K562 (cell line): ENCODE measurements around the gene AGBL1. TPM values are rescaled to one million over a fixed set of nuclear protein-coding genes. Genes with fewer than 3 reads are reported as not detected.

Source experiments
- ATAC-seq: fragments of 200-7000 bp; cut with Tn5 transposase; 3 replicates; pipeline ENCODE4 v1.9.1; 2020; ENCODE audit warnings: moderate library complexity
- BruUV-seq: library from RNA; stranded (reverse); fragments of 400-500 nt; replicated peaks from 2 replicates; lab custom pipeline; 2021; lab: Mats Ljungman, UMichigan
- CTCF ChIA-PET: fragments of 300-600 bp; formaldehyde crosslinking; extraction: SDS; loops from one replicate; lab custom pipeline; 2021; ENCODE audit warnings: low intra/inter-chr PET ratio; lab: Yijun Ruan, JAX
- POLR2A ChIA-PET: fragments of 300-600, 350-650 bp; sonication (Branson Sonifier 250); formaldehyde crosslinking; extraction: SDS; loops from one replicate; lab custom pipeline; 2021; ENCODE audit warnings: antibody characterized with exemption, inconsistent platforms; lab: Yijun Ruan, JAX
- DNase-seq, 4 experiments: peaks; one replicate each; pipeline versions ENCODE4 v3.0.0 to v3.0.0-alpha.2; 2011 to 2018; ENCODE audit warnings: low spot score in 3 of 4, mixed read lengths in 3 of 4; ENCODE audit errors: extremely low read depth in 1 of 4
- FAIRE-seq: peaks from 2 replicates; lab custom pipeline; 2011; peaks lifted over from hg19 to GRCh38; lab: Jason Lieb, UNC
- H2AFZ ChIP-seq: 2 replicates; pipeline ENCODE4 v1.6.0; 2011; ENCODE audit warnings: low read depth, low read length, control low read depth, inconsistent platforms
- H3K27ac ChIP-seq: fragments of 200-600 bp; 3 replicates; pipeline ENCODE4 v1.8.0; 2011; ENCODE audit warnings: low read depth, mild to moderate bottlenecking, control low read depth, inconsistent platforms, low read length, moderate library complexity, mixed read lengths; ENCODE audit errors: extremely low read depth
- H3K27me3 ChIP-seq, 2 experiments: fragments of 300-600 bp in 1 of 2; 2 replicates in 1 of 2; 3 replicates in 1 of 2; pipeline versions ENCODE4 v1.6.0 to v1.8.0; 2011; ENCODE audit warnings: inconsistent platforms in 2 of 2, low read length in 2 of 2, mild to moderate bottlenecking in 1 of 2, mixed read lengths in 1 of 2, moderate library complexity in 1 of 2; ENCODE audit not compliant: control insufficient read depth in 2 of 2, insufficient read depth in 2 of 2
- H3K36me3 ChIP-seq: fragments of 300-600 bp; 3 replicates; pipeline ENCODE4 v1.8.0; 2011; ENCODE audit warnings: mild to moderate bottlenecking, low read length, inconsistent platforms; ENCODE audit not compliant: control insufficient read depth, insufficient read depth
- H3K4me1 ChIP-seq, 2 experiments: fragments of 200-600 bp in 1 of 2; replicated peaks in 1 of 2; 2 replicates in 1 of 2; 3 replicates in 1 of 2; pipeline versions ENCODE4 v1.5.1 to v1.8.0; 2011; ENCODE audit warnings: inconsistent platforms in 2 of 2, low read length in 2 of 2, mild to moderate bottlenecking in 1 of 2, mixed read lengths in 1 of 2, moderate library complexity in 1 of 2; ENCODE audit not compliant: control insufficient read depth in 2 of 2, insufficient read depth in 2 of 2
- H3K4me2 ChIP-seq: 2 replicates; pipeline ENCODE4 v1.6.1; 2011; ENCODE audit warnings: low read length, control low read depth, inconsistent platforms, mixed read lengths; ENCODE audit not compliant: insufficient read depth
- H3K4me3 ChIP-seq: fragments of 200-600 bp; sonication (generic), shearing (Covaris generic); 2 replicates; pipeline ENCODE4 v1.5.1; 2016; ENCODE audit warnings: control low read depth, inconsistent platforms
- H3K79me2 ChIP-seq: fragments of 200-600 bp; 3 replicates; pipeline ENCODE4 v1.8.0; 2011; ENCODE audit warnings: low read length, inconsistent platforms; ENCODE audit not compliant: control insufficient read depth, insufficient read depth
- H3K9ac ChIP-seq, 2 experiments: 2 replicates each; pipeline versions ENCODE4 v1.6.0 to v1.6.1; 2011; ENCODE audit warnings: low read depth in 2 of 2, low read length in 2 of 2, control low read depth in 1 of 2, inconsistent platforms in 1 of 2, mild to moderate bottlenecking in 1 of 2, mixed read lengths in 1 of 2; ENCODE audit not compliant: insufficient read depth in 1 of 2
- H3K9me1 ChIP-seq: one replicate; pipeline ENCODE4 v1.6.0; 2011; ENCODE audit warnings: inconsistent platforms, mild to moderate bottlenecking, low read length, moderate library complexity; ENCODE audit not compliant: control insufficient read depth, insufficient read depth
- H3K9me3 ChIP-seq: replicated peaks from 2 replicates; pipeline ENCODE4 v1.5.1; 2011; ENCODE audit warnings: low read depth, low read length, inconsistent platforms; ENCODE audit not compliant: control insufficient read depth, insufficient read depth
- H4K20me1 ChIP-seq: replicated peaks from 2 replicates; pipeline ENCODE4 v1.6.1; 2011; ENCODE audit warnings: low read length, inconsistent platforms, mixed read lengths; ENCODE audit not compliant: control insufficient read depth, insufficient read depth
- BRCA1 ChIP-seq, 2 experiments: fragments of 450-650 bp in 1 of 2; sonication (generic) in 1 of 2; formaldehyde crosslinking in 1 of 2; IDR thresholded peaks; 2 replicates each; pipeline versions ENCODE4 v1.5.0 to v1.6.1; 2017 to 2020; ENCODE audit warnings: mild to moderate bottlenecking in 1 of 2, missing genetic modification reagents in 1 of 2
- MYBL2 ChIP-seq, 2 experiments: fragments of 450-650 bp in 1 of 2; sonication (generic) in 1 of 2; formaldehyde crosslinking in 1 of 2; IDR thresholded peaks; 2 replicates each; pipeline versions ENCODE4 v1.6.1 to v1.8.1; 2017 to 2022; ENCODE audit warnings: borderline replicate concordance in 1 of 2, inconsistent platforms in 1 of 2, low read depth in 1 of 2, mild to moderate bottlenecking in 1 of 2, missing genetic modification reagents in 1 of 2, moderate library complexity in 1 of 2
- NFIC ChIP-seq: fragments of 450-650 bp; IDR thresholded peaks from 2 replicates; pipeline ENCODE4 v1.6.1; 2017; ENCODE audit warnings: mild to moderate bottlenecking, inconsistent platforms
- SMARCA5 ChIP-seq: fragments of 450-650 bp; IDR thresholded peaks from 2 replicates; pipeline ENCODE4 v1.6.1; 2016
- SREBF2 ChIP-seq: sonication (generic); formaldehyde crosslinking; IDR thresholded peaks from 2 replicates; pipeline ENCODE4 v1.4.0; 2020; ENCODE audit warnings: mild to moderate bottlenecking, missing genetic modification reagents
- XRCC3 ChIP-seq: fragments of 450-650 bp; IDR thresholded peaks from 2 replicates; pipeline ENCODE4 v1.6.1; 2017; ENCODE audit warnings: mild to moderate bottlenecking, moderate library complexity
- ZFPM2 ChIP-seq: fragments of 250-450 bp; sonication (Bioruptor Pico); IDR thresholded peaks from 2 replicates; pipeline ENCODE4 v1.5.1; 2022; ENCODE audit warnings: mild to moderate bottlenecking
- ZNF384 ChIP-seq: IDR thresholded peaks from 2 replicates; pipeline ENCODE4 v1.6.1; 2012; ENCODE audit warnings: low read depth, low read length, improper control_type of control experiment
- WGBS: fragments of 100-300 bp; shearing (Covaris generic); methylation state at CpG from one replicate; pipeline ENCODE4 v1.1.6; 2016; ENCODE audit warnings: low coverage, mixed read lengths; ENCODE audit not compliant: insufficient coverage; ENCODE audit errors: missing lambda C conversion rate; 5-methylcytosine and 5-hydroxymethylcytosine counted together
- in situ Hi-C: fragments of 300-500 bp; cut with MboI; formaldehyde crosslinking; loops from 4 replicates; pipeline ENCODE4 v1.15.0; 2018; ENCODE audit warnings: inconsistent platforms, mixed read lengths
- intact Hi-C: fragments of 100-400 bp; cut with micrococcal nuclease; formaldehyde crosslinking; loops from 2 replicates; pipeline ENCODE4 v1.14.2; 2022
- polyA plus RNA-seq, 8 experiments: library from polyadenylated mRNA; depleted of rRNA in 4 of 8; stranded (reverse) in 5 of 8; unstranded in 3 of 8; fragments of >200 nt; fragmentation: Nextera tagmentation in 2 of 8; fragmentation: Illumina TruSeq in 1 of 8; extraction: Ambion mirVana in 2 of 8; extraction: Trizol in 1 of 8; gene quantifications; 2 replicates each; pipeline versions ENCODE4 v1.2.1 to v1.2.3, GENCODE V29; 2011 to 2014; ENCODE audit warnings: inconsistent platforms in 1 of 8, missing spikeins in 1 of 8
- total RNA-seq, 7 experiments: library from RNA; depleted of rRNA in 6 of 7; stranded (reverse); fragments of >200 nt in 6 of 7; fragmentation: Illumina TruSeq in 2 of 7; extraction: Trizol in 2 of 7; gene quantifications; 2 replicates each; pipeline versions ENCODE4 v1.2.1 to v1.2.3, GENCODE V29; 2011 to 2021; ENCODE audit warnings: low replicate concordance in 1 of 7
- TF ChIP-seq, protein P1 (sequence below): fragments of 250-450 bp; sonication (Bioruptor Pico); IDR thresholded peaks from 2 replicates; pipeline ENCODE4 v1.6.1; 2021; ENCODE audit warnings: mild to moderate bottlenecking

Gene AGBL1
- total and polyA plus RNA-seq, 9 of the 15 experiments (the other 6 are each of a cell fraction or from before 2014, with no cell fraction given), result not detected

DNA sequence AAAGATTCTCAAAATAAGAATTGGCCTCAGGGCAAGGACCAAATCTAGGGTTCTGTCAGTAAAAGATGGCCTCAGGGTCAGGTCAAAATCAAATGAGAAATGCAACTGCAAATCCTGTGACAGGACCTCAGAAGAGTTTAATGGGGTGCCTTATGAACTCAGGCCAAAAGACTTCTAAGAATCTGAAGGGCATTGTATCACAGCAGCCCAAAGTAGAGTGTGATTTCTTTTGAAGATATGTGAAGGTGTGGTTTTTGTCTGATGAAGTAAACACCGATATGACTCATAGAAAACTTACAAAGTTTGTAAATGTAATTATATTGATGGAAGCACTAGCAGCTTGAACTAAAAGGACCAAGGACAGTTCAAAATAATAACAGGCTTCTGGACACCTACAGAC, 966.1 kb downstream of the AGBL1 start:
- WGBS, result 6% methylated on average over 1 of the region's 1 CpG
- DNase-seq, result no peak
- H3K9me1 ChIP-seq, result no peaks in the 10 kb centered on the region
- H3K27ac ChIP-seq, result no peak overlapping the region
- H2AFZ ChIP-seq, result no peak overlapping the region
- H3K4me1 ChIP-seq, result no peaks in the 10 kb centered on the region
- no peaks in the 10 kb centered on the region for H4K20me1 ChIP-seq
- POLR2A ChIA-PET, result no interaction called here
- TF ChIP-seq XRCC3 (no peak), NFIC (no peak), SREBF2 (no peak), SMARCA5 (no peak), ZNF384 (no peak), MYBL2 (IDR thresholded peaks at IDR 0.05; ENCODE audit: low read depth) (no peak), MYBL2 (CRISPR knock-in tag; IDR thresholded peaks at IDR 0.05; ENCODE audit: borderline replicate concordance) (no peak), ZFPM2 (CRISPR knock-in tag) (no peak), BRCA1 (IDR thresholded peaks at IDR 0.05) (no peak), BRCA1 (CRISPR knock-in tag; IDR thresholded peaks at IDR 0.05) (no peak)
- TF ChIP-seq, protein P1, sequence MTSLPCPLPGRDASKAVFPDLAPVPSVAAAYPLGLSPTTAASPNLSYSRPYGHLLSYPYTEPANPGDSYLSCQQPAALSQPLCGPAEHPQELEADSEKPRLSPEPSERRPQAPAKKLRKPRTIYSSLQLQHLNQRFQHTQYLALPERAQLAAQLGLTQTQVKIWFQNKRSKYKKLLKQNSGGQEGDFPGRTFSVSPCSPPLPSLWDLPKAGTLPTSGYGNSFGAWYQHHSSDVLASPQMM (CRISPR knock-in tag), result no peak
- CTCF ChIA-PET, result no interaction called here
- no peaks in the 10 kb centered on the region for H3K79me2 ChIP-seq
- H3K9ac ChIP-seq, result no peak overlapping the region
- no peaks in the 10 kb centered on the region for H3K27me3 ChIP-seq
- no peak for ATAC-seq
- H3K36me3 ChIP-seq, result no peaks in the 10 kb centered on the region
- no TSS peak for BruUV-seq
- no peak overlapping the region for H3K4me2 ChIP-seq
- no peak for FAIRE-seq
- in situ Hi-C loops (no loop called here), intact Hi-C loops (no loop called here)
- H3K4me3 ChIP-seq, result no peak overlapping the region
- no peaks in the 10 kb centered on the region for H3K9me3 ChIP-seq
